Gastrocnemius medialis (tissue), 4 donors: Measurements from ENCODE around the gene UNC119.

Experiments
- POLR2A ChIP-seq, 2 donors: fragments of 450-650 bp; IDR thresholded peaks; one replicate each; pipeline ENCODE4 v1.6.1; 2017; ENCODE audit warnings: antibody characterized with exemption in 2 of 2, mild to moderate bottlenecking in 2 of 2, moderate library complexity in 2 of 2
- TF ChIP-seq, protein P1 (sequence below), 5 experiments: fragments of 450-650 bp in 3 of 5; fragments of 200-600 bp in 2 of 5; sonication (generic) in 2 of 5; IDR thresholded peaks in 4 of 5; conservative IDR thresholded peaks in 1 of 5; 1 replicate in 4 of 5; 2 replicates in 1 of 5; pipeline ENCODE4 v1.5.1; 2016 to 2019; ENCODE audit warnings: antibody characterized with exemption in 5 of 5, mild to moderate bottlenecking in 3 of 5, moderate library complexity in 3 of 5

DNA sequence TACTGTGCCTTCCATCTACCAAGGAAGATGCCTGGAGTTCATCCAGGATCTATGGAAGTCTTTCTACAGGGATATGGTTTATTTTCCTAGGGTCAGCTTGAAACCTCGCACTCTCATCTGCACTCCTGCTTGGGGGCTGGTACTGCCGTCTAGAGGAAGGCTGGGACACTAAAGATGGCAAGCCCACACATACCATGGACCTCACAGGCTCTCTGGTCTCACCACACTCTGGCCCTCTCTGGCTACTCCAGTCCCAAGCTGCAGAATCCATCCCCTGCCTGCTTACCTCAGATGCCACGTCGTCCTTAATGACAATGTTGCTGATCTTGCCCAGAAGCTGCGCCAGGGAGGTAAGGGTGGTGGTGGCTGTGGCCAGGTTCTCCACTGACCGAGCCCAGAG, 2.1 kb upstream of the UNC119 start:
- TF ChIP-seq, protein P1, sequence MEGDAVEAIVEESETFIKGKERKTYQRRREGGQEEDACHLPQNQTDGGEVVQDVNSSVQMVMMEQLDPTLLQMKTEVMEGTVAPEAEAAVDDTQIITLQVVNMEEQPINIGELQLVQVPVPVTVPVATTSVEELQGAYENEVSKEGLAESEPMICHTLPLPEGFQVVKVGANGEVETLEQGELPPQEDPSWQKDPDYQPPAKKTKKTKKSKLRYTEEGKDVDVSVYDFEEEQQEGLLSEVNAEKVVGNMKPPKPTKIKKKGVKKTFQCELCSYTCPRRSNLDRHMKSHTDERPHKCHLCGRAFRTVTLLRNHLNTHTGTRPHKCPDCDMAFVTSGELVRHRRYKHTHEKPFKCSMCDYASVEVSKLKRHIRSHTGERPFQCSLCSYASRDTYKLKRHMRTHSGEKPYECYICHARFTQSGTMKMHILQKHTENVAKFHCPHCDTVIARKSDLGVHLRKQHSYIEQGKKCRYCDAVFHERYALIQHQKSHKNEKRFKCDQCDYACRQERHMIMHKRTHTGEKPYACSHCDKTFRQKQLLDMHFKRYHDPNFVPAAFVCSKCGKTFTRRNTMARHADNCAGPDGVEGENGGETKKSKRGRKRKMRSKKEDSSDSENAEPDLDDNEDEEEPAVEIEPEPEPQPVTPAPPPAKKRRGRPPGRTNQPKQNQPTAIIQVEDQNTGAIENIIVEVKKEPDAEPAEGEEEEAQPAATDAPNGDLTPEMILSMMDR (IDR thresholded peaks at IDR 0.05 in 4 of 5, conservative IDR thresholded peaks at IDR 0.05 in 1 of 5), result no peak
- TF ChIP-seq POLR2A (IDR thresholded peaks at IDR 0.05), result no peak
